Activated CD8-positive, alpha-beta memory T cell treated with anti-CD3 and anti-CD28 coated beads, Interleukin-2, amount 50 U/mL, for 48 hours (primary cell): ENCODE data around the gene NTSR1.

Experiments
- DNase-seq: peaks from one replicate; pipeline ENCODE4 v3.0.0-alpha.2; 2020

The NTSR1 gene

GRCh38 chr20:62741701-62742491, 33.3 kb downstream of the NTSR1 start:
- DNase-seq, result no peak

GRCh38 chr20:62742550-62742949, 33.9 kb downstream of the NTSR1 start:
- DNase-seq, result no peak

- DNase-seq, result no peak
Measured at GRCh38 chr20:62742979-62743776, 34.5 kb downstream of the NTSR1 start.

GRCh38 chr20:62743777-62744317, 35.2 kb downstream of the NTSR1 start:
- no peak for DNase-seq

GRCh38 chr20:62744741-62745191, 36.1 kb downstream of the NTSR1 start:
- no peak for DNase-seq

- no peak for DNase-seq
Measured at GRCh38 chr20:62745279-62745951, 36.8 kb downstream of the NTSR1 start.

- DNase-seq, result no peak
Measured at GRCh38 chr20:62745952-62746288, 37.3 kb downstream of the NTSR1 start.

GRCh38 chr20:62748311-62748710, 39.7 kb downstream of the NTSR1 start:
- DNase-seq, result no peak

- DNase-seq, result no peak
Measured at GRCh38 chr20:62749851-62750445, 41.3 kb downstream of the NTSR1 start.

- DNase-seq, result no peak
Measured at GRCh38 chr20:62751551-62752150, 43.0 kb downstream of the NTSR1 start.

GRCh38 chr20:62752181-62752670, 43.6 kb downstream of the NTSR1 start:
- no peak for DNase-seq

GRCh38 chr20:62752671-62753501, 44.2 kb downstream of the NTSR1 start:
- no peak for DNase-seq

GRCh38 chr20:62753626-62754025, 45.0 kb downstream of the NTSR1 start:
- no peak for DNase-seq

- no peak for DNase-seq
Measured at GRCh38 chr20:62754122-62754990, 45.7 kb downstream of the NTSR1 start.

GRCh38 chr20:62754991-62755356, 46.3 kb downstream of the NTSR1 start:
- no peak for DNase-seq

GRCh38 chr20:62755817-62756724, 47.4 kb downstream of the NTSR1 start:
- no peak for DNase-seq

- DNase-seq, result no peak
Measured at GRCh38 chr20:62758226-62758912, 49.7 kb downstream of the NTSR1 start.

- no peak for DNase-seq
Measured at GRCh38 chr20:62759981-62760431, 51.4 kb downstream of the NTSR1 start.

- DNase-seq, result no peak
Measured at GRCh38 chr20:62760471-62760855, 51.8 kb downstream of the NTSR1 start.
